ENCODE results near the gene GCLM. TPM values are rescaled to one million over a fixed set of nuclear protein-coding genes. Genes with fewer than 3 reads are reported as not detected.

GCLM gene
- total and polyA plus RNA-seq, 9 of the 15 experiments (the other 6 are each of a cell fraction or from before 2014, with no cell fraction given) = 9.3 to 71.6 (median 24.5) TPM

DNA sequence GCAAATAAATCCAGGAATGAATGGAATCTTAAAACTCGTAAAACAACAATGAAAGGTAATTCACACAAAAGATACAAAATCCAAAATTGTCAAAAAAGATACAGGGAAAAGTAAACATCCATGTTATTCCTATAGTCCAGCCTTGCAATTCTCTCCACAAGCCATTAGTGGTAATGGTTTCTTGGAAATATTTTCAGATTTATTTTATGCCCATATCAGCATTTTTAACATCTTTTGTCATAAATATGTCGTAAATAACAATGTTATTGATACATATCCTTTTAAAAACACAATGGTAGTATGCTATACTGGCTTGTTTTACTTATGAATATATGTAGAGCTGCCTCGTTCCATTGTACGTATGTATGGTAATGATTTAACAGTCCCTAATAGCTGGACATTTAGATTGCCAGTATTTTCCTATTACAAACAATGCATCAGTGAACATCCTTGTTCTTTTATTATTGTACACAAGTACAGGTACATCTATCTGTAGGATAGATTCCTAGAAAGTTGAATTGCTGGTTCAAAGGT lies 60.8 kb downstream of the GCLM start:
- no TSS peak for BruUV-seq (replicated peaks)
- in situ Hi-C loops (cut with MboI) = no loop called here
- Histone ChIP-seq H3K27ac (ENCODE audit: extremely low read depth, low read depth, low read length) (peak overlapping the region; percentile 87; the same call in 1 of the 3 replicates), H3K27me3 (ENCODE audit: control insufficient read depth in 2 of 2, insufficient read depth in 2 of 2, low read length in 2 of 2) (no peaks in the 10 kb centered on the region), H3K4me1 (replicated peaks in 1 of 2; ENCODE audit: control insufficient read depth in 2 of 2, insufficient read depth in 2 of 2, low read length in 2 of 2) (peaks cover 17 to 21% of the 10 kb centered on the region in 2 experiments; a peak in 4 of 5 replicates), H3K9me3 (replicated peaks; ENCODE audit: control insufficient read depth, insufficient read depth, low read depth, low read length) (no peaks in the 10 kb centered on the region), H4K20me1 (replicated peaks; ENCODE audit: control insufficient read depth, insufficient read depth, low read length) (no peaks in the 10 kb centered on the region), H3K4me3 (peak overlapping the region; percentile 87), H3K4me2 (ENCODE audit: insufficient read depth, low read length) (peak overlapping the region; percentile 91), H2AFZ (ENCODE audit: low read depth, low read length) (peak overlapping the region; percentile 99), H3K79me2 (ENCODE audit: control insufficient read depth, insufficient read depth, low read length) (no peaks in the 10 kb centered on the region), H3K9ac (ENCODE audit: insufficient read depth in 1 of 2, low read depth in 2 of 2, low read length in 2 of 2) (peak overlapping the region in 1 of 2 experiments; percentile 81; a peak in 1 of 4 replicates), H3K36me3 (ENCODE audit: control insufficient read depth, insufficient read depth, low read length) (no peaks in the 10 kb centered on the region), H3K9me1 (ENCODE audit: control insufficient read depth, insufficient read depth, low read length) (no peaks in the 10 kb centered on the region)
- DNase-seq (ENCODE audit: extremely low read depth in 1 of 4, low spot score in 3 of 4) (no peak), FAIRE-seq (no peak), ATAC-seq (no peak)
- intact Hi-C loops (cut with micrococcal nuclease) = no loop called here
- CTCF ChIA-PET (ENCODE audit: low intra/inter-chr PET ratio) = interaction anchor here (1.4 kb wide), 1 partner anchor 410 kb away, joined by 4 read pairs; no protein-coding TSS in a partner anchor
- TF ChIP-seq MAFK (IDR thresholded peaks at IDR 0.05; ENCODE audit: low read length) = peak; percentile 74
- TF ChIP-seq ZNF316 (IDR thresholded peaks at IDR 0.05) = peak; percentile 93
- peak; percentile 76 for TF ChIP-seq MAFF (IDR thresholded peaks at IDR 0.05; ENCODE audit: low read length)
- no peak for TF ChIP-seq ZBTB49 (CRISPR knock-in tag; IDR thresholded peaks at IDR 0.05; ENCODE audit: borderline replicate concordance)
- peak; percentile 86 for TF ChIP-seq C11orf30 (IDR thresholded peaks at IDR 0.05; ENCODE audit: low read depth)
- TF ChIP-seq MXD1 (CRISPR knock-in tag; IDR thresholded peaks at IDR 0.05; ENCODE audit: borderline replicate concordance, poor library complexity, severe bottlenecking) = no peak
- TF ChIP-seq MAFG (tag; conservative IDR thresholded peaks at IDR 0.05) = peak; percentile 60
- 0 out of 4 replicates have a peak, but pooled peaks of 1 of the 2 experiments have one; percentile 2 for TF ChIP-seq MNT (conservative IDR thresholded peaks at IDR 0.05)
- peak in 1 of 2 experiments; percentile 41; a peak in 1 of 4 replicates for TF ChIP-seq FOXA3 (CRISPR knock-in tag; conservative IDR thresholded peaks at IDR 0.05 in 1 of 2, IDR thresholded peaks at IDR 0.05 in 1 of 2)
- TF ChIP-seq ZMIZ1 (IDR thresholded peaks at IDR 0.05; ENCODE audit: low read depth in 2 of 2, low read length in 2 of 2) = no peak
- no peak for TF ChIP-seq ZEB2 (IDR thresholded peaks at IDR 0.05)
- POLR2A ChIA-PET = interaction anchor here (0.8 kb wide), 1 partner anchor 219 kb away, joined by 3 read pairs; no protein-coding TSS in a partner anchor
- WGBS (ENCODE audit: insufficient coverage, low coverage, missing lambda C conversion rate) = 68% methylated on average over 4 of the region's 4 CpGs

Data from K562 (cell line).